Right lung (tissue), 5 donors: Measurements from ENCODE around the gene IFI30. TPM values are rescaled to one million over a fixed set of nuclear protein-coding genes. Genes with fewer than 3 reads are reported as not detected.
A peak's percentile ranks its signal among the peaks of the same experiment; 100 is the strongest.
"Not testable (repeated sequence)": the region's sequence is repeated elsewhere in the genome, so short reads cannot be mapped to it uniquely, and the experiment has no call there.

ENCODE experiments used
- DNase-seq, 2 donors: peaks; one replicate each; pipeline ENCODE4 v3.0.0-alpha.2; 2013
- polyA plus RNA-seq, 5 donors: library from polyadenylated mRNA; unstranded; fragments of 120-200 nt; gene quantifications; one replicate each; pipeline versions ENCODE4 v1.2.1 to v1.2.3, GENCODE V29; 2013; ENCODE audit warnings: inconsistent platforms in 1 of 5, low replicate concordance in 1 of 5; ENCODE audit not compliant: insufficient read length in 5 of 5, insufficient read depth in 1 of 5

Gene IFI30
- polyA plus RNA-seq, 5 donors, result 9.1 to 25.8 (median 10.9) TPM

DNA sequence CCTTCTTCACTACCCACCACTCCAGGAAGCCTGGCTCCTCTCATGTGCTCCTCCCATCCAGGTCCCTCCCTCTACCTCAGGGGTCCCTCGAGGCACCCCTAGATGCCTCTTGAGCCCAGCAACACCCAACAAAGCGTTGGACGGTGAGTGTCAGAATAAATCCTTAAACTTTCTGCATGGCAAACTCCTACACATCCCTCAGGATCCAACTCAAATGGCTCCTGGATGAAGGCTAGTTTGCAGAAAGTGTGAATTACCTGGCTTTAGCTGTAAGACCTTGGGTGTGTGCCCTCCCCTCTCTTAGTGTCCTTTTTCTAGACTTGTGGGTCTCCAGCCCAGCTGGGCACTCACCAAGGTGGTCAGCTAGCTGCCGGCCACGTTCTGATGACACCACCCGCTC, 24.8 kb downstream of the IFI30 start:
- DNase-seq, result no peak

DNA sequence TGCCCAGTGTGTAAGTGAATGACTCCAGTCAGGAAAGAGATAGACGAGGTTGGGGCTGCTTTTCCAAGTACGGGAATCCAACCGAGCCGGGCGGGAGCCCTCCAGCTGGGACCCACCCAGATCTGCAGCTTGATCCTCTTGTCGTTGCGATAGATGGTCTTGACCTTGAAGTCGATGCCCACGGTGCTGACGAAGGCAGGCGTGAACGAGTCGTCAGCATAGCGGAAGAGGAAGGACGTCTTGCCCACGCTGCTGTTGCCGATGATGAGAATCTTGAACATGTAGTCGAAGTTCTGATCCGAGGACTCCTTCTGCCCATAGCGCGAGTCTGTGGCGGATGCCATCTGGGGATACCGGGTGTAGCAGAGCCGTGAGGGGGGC, 28.8 kb downstream of the IFI30 start:
- no peak for DNase-seq

DNA sequence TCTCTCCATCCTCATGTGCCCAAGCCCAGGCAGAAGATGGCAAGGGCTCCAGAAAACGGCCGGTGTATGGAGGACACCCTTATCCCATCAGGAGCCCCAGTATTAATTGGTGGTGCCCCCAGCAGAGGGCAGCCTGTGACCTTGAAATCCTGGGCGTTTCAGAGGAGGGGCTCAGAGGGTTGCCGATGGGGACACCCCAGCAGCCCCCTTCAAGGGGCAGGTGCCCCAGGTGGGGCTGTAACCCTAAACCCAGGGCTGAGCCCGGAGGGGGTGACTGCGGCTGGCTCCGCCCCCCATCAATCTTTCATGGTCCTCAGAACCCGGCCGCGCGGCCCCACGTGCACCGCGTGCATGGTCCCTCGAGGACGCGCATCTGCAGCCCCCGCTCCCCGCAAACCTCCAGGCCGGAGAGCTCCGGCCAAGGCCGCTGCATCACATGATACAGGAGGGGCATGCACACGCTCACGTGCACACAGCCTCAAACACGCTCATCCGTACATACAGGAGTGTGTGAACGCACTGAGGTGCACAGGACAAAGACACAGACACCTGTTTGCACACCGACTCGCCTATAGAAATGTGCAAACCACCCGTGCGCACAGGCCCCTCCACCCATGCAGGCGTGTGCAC, 29.3 kb downstream of the IFI30 start:
- peak in 1 of 2 donors; percentile 23 for DNase-seq

DNA sequence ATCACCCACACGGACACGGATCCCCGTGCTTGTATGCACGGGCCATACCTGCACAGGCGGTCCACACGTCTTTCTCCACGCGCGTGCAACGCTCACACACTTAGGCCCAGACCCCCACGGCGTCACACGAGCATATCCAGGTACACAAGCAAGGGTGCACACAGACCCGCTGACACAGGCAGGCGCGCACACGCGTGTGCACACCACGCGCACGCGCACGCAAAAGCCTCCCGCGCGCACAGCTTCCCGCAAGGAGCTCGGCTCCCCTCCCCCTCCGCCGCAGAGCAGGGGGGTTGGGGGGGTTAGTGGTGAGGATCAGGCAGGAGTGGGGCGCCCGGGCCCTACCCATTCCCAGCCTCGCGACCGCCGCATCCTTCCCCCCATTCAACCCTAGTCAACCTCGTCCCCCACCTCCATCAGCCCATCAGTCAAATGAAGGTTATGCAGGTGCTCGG, 29.8 kb downstream of the IFI30 start:
- DNase-seq, result peak; percentile 15 to 18

DNA sequence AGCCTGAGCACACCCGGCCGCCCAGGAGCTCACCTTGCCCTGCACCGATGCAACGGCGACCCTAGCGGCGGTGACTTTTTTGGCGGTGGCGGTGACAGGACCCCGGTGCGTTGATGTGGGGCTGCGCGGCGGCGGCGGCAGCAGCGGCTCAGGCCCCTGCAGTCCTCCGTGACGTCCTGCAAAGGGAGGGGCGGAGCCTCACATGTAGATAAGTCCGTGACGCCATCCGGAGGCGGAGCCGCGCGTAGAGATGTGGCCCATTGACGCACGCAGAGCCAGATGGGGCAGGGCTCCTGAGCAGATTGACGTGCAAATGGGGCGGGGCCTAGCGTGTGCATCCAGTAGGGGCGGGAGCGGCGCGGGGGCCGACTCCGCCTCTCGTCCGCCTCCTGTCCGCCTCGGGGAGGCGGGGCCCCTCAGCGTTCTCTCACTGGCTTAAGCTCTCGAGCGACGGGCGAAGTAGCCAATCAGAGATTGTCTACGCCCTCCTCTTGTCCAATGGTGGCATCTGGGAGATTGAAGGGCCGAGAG, 30.3 kb downstream of the IFI30 start, which contains the start of gene RAB3A:
RAB3A (minus strand) TSS at position 180 of the 531 bp plus-strand sequence. CDS start 1,302 bp downstream, outside the sequence.
- DNase-seq, result peak; percentile 100

DNA sequence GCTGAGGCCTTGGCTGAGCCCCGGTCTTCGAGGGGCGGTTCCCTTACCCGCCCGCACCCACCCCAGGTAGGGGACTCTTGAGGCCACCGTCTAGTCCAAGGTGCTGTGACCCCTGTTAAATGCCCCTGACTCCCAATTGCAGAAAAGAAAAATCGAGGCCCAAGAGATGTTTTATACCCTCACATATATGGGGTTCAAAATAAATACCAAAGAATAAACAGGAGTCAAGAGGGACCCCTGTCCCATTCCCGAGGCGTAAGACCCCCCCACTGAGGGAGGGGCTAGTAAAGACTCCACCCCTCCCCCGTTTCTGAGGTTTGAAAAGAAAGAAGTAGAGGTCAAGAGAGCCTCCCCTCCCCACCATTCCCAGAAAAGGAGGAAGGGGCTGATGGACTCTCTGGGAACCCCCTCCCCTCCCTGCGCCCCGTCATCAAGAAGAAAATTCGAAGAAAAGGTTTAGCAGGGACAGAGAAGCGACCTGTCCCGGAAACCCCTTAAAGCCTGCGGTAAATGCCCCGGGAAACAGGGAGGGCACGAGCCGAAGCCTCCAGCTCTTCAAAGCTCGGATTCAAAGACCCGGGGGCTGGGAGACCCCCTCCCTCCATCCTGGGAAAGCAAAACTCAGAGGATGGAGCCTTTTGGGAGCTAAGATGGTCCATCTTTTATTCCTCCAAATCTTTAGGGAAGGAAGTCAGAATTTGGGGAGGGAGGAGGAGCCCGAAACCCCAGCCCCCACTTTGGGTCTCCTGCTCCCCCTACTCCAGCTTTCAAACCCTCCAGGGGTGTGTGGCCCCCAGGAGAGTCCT, 31.0 kb downstream of the IFI30 start:
- peak in 1 of 2 donors; percentile 81 for DNase-seq

DNA sequence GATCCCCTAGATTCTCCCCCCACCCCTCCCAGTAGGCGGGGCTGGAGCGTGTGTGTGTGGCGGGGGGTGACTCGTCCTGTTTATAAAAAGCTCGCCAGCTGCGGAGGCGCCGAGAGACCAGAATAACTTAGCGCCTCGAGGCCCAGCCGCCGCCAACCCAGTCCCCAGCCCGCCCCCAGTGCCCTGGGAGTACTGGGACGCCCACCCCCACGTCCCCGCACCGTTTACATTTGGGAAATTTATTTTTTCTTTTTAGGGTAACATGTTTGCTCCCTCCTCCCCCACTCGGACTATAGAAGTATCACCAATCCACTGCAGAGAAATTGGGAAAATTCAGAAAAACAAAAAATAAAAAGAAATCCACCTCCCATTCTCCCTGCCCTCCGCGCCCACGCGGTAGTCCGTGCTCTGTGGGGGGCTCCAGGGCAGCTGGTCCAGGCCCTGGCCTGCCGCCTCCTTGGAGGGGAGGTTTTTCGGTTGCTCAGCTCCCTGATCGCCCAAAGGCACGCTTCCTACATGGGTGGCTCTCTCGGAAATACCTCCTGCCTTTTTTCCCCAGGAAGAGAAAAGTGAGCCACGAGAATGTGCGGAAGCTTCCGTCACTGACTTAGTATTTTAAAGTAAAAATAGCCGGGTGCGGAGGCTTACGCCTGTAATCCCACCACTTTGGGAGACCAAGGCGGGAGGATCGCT, 31.7 kb downstream of the IFI30 start:
- peak; percentile 38 to 82 for DNase-seq

DNA sequence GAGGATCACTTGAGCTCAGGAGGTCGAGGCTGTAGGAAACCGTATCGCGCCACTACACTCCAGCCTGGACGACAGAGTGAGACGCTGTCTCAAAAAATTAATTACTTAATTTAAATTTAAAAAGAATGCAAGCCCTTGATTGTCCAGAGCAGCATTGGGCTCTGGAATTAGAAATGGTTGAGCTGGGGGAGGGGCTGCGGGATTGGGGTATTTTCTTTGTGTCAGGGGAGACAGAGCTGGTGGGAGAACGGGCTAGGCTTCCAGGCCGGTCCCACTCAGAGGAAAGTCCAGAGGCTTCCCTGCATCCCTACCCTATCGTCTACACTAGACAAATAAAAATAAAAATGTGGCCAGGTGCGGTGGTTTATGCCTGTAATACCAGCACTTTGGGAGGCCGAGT, 32.4 kb downstream of the IFI30 start:
- no peak for DNase-seq

DNA sequence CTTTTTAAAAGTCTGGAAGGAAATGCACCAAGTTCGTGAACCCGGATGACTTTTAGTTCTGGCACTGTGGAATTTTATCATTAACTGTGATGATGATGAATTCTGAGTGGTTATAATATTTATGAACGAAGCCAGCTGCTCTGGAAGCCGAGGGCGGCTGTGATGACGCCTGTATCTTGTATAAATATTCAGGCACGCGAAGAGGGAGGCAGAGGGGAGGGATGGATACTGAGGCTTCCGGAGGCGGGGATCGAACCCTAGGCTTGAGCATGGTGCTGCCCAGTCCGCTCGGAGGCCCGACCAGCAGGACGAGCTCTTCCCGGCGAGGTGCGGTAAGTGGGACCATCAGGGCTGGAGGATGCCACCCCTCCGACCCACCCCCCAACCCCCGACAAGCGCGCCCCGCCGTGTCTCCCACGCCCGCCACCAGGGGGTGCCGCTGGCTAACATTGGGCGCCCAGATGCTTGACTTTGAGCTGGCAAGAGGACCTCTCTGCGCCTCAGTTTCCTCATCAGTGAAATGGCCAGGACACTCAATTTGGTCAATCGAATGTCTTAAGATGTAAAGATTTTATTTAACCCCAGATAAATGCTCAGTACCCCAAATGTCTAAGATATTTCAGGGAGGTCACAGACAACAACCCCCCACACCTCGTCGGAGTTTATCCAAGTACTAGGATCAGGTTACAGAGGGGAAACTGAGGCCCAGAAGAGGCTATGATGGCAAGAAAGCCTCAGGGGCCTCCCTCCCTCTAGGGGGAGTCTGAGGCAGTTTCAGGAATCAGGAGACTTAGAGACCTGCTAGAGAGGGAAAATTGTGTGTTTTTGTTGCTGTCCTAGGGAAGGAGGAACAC, 34.7 kb downstream of the IFI30 start:
- peak; percentile 81 to 87 for DNase-seq

DNA sequence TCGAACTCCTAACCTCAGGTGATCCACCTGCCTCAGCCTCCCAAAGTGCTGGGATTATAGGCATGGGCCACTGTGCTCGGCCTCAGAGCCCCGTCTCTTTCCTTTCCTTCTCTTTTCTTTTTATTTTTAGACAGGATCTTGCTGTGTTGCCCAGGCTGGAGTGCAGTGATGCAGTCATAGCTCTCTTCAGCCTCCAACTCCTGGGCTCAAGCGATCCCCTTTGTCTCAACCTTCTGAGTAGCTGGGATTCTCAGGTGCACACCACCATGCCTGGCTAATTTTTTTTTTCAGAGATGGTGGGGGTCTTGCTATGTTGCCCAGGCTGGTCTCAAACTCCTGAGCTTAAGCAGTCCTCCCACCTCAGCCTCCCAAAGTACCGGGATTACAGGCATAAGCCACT, 36.3 kb downstream of the IFI30 start:
- DNase-seq, result not testable (repeated sequence)

DNA sequence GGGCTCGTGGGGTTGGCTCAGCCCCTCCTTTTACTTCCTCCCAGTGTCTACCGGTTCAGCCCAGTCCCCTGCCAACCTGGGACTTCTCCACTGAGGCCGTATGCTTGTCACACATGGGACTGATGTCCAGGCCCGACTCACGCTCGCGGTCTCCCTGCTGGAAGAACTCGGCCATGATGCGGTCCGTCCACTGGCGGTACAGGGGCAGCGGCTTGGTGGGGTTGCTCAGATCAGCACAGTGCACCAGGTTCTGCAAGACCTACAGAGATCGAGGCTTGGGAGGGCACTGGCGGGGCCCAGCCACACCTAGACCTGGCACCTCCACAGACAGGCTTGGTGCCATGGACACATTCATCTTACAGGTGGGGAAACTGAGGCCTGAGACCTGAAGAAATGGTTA, 38.1 kb downstream of the IFI30 start:
- no peak for DNase-seq

DNA sequence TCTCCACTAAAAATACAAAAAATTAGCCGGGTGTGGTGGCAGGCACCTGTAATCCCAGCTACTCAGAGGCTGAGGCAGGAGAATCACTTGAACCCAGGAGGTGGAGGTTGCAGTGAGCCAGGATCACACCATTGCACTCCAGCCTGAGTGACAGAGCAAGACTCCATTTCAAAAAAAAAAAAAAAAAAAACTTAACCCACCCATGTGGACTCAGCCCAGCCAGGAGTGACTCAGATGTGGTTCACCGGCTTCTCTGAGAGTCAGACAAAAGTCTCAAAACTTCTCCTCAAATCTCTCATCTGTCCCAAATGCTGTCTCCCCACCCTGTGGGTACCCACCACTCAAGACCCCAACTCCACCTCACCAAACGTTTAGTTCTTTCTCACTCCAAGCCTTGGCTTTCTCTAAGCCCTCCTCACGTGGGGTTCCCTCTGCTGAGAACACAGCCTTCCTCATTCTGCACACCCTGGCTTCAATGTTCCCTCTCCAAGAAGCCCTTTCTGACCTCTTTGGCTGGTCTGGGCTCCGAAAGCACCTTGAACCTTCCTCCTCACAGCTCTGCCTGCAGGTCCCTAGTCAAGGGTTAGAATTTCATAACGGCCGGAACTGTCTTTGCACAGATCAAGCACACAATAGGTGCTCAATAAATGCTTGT, 41.3 kb downstream of the IFI30 start:
- no peak for DNase-seq

DNA sequence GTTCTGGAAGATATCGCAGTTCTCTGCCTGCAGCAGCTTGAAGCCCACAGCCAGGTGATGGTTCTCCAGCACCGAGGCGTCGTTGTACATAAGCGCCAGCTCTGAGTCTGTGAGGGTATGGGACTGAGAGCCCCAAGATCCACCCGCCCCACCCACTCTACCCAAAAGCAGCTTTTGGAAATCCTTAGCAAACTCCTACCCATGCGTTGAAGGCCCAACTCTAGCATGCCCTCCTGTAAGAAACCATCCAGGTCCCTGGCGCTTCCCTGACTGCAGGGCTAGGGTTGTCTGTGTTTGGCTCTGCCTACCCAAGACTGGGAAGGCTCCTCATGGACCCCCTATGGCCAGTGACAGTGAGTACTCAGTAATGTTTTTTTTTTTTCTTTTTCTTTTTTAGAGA, 43.2 kb downstream of the IFI30 start:
- DNase-seq, result no peak

DNA sequence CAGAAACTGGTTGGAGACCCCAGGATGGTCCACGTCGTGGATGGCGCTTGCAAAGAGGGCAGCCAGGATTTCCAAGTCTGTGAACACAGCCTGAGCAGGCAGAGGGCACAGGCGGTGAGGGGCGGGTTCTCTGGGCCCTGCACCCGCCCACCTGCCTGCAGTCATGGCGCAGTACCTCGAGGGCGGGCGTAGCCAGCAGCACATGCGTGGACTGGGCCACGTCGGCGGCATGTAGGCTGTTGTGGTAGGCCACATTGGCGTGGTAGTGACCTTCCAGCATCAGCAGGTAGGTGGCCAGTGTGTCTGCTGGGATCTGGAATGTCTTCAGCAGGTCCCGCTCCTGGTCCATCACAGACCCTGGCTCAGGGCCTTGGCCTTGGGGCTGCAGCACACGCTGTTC, 44.5 kb downstream of the IFI30 start:
- DNase-seq, result no peak

DNA sequence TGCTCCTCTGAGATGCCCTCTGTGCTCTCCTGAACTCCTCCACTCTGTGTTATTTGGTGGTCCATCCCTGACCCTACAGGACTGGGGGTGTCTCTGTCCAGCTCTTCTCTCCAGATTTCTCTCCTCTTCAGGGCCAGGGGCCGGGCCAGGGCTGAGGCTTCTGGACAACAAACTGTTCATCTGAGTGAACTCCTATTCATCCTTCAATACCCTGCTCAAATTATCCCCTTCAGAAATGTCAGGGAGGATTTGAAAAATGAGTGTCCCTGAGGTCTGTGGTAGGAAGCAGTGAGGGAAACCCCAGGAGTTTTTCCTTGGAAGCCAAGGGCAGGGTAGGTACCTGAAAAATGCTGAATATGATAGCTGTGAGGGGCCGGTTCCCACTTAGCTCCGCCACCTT, 45.0 kb downstream of the IFI30 start:
- no peak for DNase-seq

DNA sequence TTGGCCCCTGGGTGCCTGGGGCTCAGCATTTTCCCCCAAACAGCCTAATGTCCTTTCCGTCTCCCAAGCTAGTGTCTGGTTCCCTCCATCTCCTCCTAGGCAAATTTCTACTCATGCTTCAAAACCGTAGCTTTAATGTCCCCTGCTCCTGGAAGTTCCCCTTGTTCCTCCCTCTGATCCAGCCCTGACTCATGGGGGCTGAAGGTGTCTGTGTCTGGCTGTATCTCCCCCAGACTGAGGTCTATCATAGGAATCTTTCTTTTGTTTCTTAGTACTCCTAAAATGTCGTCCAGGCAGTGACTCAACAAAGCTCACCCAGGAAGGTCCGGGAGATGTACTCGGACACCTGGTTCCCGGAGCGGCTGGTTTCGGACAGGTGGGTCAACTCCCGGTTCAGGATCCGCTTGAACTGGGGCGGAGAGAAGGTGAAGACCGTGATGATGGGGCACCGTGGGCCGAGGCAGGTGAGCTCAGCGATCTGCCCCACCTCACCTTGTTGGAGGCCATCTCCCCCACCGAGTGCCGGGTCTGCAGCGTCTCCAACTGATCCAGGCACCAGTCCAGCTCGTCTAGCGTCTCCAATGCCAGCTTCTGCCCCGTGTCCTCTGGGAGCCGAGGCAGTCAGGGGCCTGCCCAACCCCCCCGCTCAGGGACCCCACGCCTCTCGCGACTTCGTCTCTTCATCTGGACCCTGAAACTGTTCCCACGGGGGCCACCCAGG, 46.5 kb downstream of the IFI30 start:
- DNase-seq, result no peak

DNA sequence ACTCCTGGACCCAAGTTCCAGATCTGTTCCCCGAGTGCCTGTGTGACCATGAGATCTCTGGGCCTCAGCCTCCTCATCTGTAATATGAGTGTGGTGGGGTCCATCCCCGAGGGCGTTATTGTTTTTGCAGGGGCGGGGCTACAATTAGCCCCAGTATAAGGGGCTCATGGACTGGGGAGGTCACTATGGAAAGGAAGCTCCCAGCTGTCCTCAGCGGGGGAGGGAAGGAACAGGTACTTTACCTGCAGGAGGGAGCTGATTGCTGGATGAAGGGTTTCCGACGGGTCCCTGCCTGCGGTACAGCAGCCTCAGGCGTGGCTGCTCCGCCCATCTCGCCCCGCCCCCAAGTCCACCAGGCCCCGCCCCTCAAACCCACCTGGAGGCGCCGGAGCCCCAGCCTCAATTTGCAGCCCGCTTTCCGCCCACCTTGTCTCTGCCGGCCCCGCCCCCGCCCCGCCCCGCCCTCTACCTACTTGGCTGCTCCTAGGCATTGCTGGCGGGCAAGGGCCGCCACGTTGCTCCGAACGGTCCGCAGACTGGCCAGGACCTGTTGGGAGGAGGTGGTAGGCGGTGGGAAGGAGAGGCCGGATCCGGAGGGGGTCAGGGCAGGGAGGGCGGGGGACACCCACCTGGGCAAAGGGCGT, 47.1 kb downstream of the IFI30 start:
- no peak for DNase-seq

DNA sequence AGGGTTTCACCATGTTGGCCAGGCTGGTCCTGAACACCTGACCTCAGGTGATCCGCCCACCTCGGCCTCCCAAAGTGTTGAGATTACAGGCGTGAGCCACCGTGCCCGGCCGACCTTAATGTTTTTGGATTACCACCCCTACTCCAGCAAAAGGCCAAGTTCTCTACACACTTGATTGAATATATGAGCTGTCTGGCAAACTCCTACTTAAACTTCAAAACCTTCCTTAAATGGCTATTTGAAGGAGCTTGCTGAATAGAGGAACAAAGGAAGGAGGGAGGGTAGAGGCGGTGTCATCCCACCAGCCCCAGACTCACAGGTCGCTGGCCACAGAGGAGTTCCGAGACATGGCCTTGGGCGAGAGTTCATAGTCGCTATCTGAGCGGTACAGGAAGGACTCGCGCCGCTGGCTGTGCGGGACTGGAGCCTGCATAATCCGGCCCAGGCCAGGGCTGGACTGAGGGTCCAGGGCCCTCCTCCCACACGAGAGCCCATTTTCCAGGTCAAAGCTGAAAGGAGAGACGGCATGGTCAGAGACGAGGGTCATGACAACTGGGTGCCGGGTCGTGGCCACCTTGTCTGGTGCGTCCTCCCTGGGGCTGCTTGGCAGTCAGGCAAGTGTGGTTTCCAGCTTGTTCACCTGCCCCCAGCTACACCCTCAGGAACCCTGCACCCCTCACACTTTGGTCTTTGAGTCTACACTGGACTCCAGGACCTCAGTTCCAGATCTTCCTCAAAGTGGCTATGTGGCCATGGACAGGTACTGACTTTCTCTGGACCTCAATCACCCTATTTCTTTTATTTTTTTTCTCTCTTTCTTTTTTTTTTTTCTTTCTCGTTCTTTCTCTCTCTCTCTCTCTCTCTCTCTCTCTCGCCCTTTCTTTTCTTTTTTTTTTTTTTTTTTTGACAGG, 48.5 kb downstream of the IFI30 start:
- no peak for DNase-seq
